Fibroblast of skin of right biceps (primary cell): ENCODE data around the gene MACROD2.
A peak's percentile ranks its signal among the peaks of the same experiment; 100 is the strongest.

Experiments used
- DNase-seq: peaks from one replicate; pipeline ENCODE4 v3.0.0-alpha.2; 2013

The MACROD2 gene

GRCh38 chr20:14782731-14783130, 787.4 kb downstream of the MACROD2 start:
- DNase-seq: no peak

- no peak for DNase-seq
These were observed 788.5 kb downstream of the MACROD2 start for GRCh38 chr20:14783766-14784165.

DNA sequence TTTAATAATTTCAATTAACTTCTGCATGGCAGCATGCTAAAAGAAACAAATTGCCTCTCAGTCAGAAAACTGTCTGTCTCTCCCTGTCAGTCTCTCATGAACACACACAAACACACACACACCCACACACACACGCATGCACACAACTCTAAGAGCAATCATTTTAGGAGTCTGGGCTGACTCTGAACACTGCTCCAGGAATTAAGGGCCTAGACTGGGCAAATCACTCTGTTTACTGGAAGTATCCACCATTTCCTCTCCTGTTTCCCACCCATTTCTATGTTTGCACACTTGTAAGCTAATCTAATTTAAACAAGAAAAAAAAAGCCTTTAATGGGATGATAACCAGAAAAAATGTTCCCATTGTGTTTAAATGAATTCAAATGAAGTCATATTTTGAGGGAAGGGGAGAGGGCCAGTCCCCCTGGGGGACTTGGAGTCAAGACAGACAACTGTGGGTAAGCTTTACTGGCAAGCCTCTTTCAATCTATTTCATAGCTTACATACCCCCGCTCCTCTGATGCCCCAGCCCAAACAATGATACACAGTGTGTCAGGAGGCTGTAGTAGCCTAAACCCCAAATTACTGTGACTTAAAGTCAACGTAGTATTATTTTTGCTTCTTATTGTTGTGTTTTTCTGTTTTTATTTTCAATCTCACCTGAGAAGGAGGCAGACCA, 789.9 kb downstream of the MACROD2 start:
- no peak for DNase-seq

DNA sequence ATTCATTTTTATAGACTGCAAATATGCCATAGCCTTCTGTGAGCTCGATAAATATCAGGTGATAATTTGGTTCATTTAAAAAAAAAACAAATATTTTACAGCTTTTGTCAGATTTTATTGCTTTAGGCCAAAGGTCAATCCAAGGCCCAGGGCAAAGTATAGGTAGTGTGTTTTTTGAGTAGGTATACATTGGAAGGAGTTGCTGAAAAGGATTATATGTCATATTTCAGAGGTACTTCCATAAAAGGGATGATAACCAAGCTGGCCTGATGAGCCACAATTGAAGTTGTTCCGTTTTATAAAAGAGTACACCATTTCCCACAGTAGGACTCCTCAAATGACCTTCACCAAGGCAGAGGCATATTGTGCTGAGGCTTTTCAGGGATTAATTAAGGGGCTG, 794.9 kb downstream of the MACROD2 start:
- no peak for DNase-seq

DNA sequence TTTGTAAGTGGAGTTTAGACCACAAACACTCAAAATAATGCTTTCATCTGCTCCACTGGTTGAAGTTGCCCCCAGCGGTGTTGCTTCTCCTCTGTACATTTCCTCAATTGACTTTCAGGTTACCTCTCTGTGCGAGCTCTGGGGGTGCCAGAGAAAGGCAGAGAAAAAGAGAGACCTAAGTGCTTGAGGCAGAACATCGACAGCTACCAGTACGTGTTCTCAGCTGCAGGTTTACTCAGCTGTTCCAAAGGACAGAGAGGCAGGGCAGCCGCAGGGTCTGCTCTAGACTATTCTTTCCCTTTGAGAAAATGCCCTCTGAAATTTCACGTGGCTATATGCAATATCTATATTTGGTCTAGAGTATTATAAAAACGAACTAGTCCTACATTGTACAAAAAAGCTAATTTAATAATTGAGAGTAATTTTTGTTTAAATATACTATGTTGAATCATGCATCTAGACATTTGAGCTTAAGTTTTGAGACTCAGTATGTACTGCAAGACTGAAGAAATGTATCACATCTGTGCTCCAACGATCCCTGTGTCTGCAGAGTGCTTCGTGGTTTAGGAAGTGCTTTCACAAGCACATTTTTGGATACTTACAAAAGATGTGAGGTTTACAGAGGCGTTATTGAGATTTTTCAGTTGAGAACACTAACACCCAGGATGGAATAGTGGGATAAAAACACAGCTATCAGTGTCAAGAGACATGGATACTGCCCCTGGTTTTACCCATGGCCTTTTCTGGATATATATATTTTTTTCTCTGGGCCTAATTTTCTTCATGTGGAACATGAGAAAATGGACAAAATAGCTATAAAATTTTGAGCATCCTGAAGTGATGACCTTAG, 795.7 kb downstream of the MACROD2 start:
- DNase-seq: peak; percentile 78

- no peak for DNase-seq
These were observed 797.6 kb downstream of the MACROD2 start for GRCh38 chr20:14792915-14793314.

- no peak for DNase-seq
These were observed 804.4 kb downstream of the MACROD2 start for GRCh38 chr20:14799545-14800216.

- DNase-seq: no peak
These were observed 805.5 kb downstream of the MACROD2 start for GRCh38 chr20:14800707-14801425.

DNA sequence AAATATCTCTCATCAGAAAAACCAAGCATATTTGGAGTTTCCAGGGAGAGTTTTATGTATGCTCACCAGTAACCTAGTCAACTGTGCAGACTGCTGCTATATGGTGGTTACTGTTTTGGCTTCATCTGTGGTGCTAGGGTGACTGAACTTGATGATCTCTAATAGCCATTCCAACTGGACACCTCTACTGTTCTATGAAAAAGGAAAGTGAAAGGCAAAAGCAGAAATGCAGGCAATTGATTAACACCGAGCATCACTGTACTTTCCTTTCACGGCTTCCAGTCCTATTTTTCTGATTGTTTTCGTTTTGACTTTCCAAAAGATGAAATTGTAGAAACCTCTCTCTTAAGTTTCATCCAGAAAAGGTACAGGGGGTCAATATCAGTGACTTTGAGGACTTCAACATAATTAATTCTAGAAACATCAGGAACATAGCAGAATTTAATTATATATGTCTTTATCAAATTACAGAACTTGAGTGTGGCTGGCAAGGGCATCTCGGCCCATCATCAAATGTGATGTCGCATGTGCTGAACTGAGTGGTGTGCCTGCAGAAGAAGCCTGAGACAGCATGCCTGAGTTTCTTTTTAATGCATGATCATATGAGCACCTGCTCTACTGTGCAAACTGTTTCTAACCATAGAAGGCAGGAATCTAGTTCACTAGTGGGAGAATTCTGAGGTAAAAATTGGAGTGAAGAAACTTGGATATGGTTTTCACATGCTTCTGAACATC, 806.4 kb downstream of the MACROD2 start:
- no peak for DNase-seq

GRCh38 chr20:14807224-14807623, 811.9 kb downstream of the MACROD2 start:
- DNase-seq: no peak

GRCh38 chr20:14815340-14815739, 820.0 kb downstream of the MACROD2 start:
- DNase-seq: no peak

DNA sequence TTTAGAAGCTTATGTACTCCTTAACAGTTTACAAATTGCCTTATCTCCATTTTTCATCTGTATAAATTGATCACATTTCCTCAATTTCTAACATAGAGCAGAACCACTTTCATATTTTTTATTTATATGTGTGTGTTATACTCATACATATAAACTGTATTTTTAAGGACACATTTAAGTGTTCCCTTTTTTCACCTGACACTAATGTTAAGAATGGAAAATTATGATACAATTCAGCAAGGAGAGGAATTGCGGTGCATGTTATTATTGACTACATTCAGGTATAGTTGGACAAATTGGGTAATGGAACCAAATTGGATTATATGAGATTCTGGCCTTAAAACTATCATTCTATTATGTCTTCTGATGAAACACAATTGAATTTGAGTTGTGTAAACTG, 821.2 kb downstream of the MACROD2 start:
- no peak for DNase-seq

DNA sequence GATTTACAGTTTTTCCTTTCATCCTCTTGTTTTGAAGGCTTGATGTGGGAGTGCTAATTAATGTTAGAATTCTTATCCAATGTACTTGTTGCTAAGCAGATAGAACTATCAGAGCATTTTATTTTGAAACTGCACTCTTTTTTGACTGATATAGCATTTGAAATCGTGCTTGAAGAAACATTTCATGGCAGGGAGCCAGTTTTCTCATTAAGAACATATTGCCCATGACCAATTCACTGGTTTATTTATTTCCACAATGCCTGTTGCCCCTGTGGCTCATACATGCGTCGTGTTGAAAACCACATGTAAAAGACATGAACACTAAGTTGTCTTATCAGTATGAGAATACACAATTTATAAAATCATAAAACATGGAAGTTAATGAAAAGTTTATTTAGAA, 821.8 kb downstream of the MACROD2 start:
- DNase-seq: peak; percentile 32

DNA sequence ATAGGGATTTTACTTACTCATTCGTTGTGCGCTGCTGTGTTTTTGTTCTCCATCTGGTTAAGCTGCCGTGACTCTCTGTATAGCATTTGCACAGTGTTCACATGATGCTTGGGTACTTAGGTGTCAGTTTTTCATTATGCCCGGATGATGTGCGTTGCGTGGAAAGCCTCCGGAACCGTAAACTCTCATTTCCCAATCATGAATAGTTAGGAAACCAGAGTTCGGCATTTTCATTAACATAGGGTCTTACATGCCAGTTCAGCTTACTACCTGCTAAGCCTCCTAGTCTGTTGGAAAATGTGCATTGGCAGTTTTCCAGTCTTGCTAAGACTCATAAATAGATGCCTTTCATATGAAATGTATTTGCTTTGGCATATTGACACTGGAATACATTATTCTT, 825.5 kb downstream of the MACROD2 start:
- peak; percentile 57 for DNase-seq

DNA sequence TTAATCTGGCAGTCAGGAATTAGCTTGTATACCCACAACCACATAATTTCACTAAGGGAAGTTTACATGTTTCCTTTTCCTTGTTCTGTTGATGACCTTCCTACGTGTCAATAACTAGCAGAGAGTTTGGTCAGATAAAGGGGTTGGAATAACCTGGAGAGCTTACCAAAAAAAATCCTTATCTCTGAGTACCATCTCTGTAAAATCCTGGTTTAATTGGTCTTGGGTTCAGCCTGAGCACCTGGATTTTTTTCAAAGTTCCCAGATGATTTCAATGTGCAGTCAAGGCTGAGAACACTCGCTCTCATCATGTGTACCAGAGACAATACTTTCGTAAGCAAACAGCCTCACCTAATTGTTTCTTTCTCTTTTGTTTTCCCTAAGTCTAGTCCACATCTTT, 825.9 kb downstream of the MACROD2 start:
- no peak for DNase-seq

DNA sequence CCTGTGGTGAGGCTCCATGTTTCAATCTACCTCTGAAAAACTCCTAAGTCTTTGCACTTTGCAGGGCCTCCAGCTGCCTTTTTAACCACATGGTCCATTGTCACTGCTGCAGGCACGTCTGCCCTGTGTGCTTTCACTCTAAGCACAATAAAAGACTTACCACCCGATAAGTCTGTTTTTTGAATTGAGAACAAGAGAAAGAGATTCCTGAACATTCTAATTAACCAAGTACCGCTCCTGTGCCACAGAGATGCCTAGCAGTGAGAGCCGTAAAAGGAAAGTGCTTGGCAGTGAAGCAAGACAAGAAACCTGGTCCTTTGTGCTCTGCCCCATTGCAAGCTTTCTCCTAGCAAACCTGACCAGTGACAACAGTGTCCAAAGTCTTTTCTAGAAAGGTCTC, 829.7 kb downstream of the MACROD2 start:
- no peak for DNase-seq

DNA sequence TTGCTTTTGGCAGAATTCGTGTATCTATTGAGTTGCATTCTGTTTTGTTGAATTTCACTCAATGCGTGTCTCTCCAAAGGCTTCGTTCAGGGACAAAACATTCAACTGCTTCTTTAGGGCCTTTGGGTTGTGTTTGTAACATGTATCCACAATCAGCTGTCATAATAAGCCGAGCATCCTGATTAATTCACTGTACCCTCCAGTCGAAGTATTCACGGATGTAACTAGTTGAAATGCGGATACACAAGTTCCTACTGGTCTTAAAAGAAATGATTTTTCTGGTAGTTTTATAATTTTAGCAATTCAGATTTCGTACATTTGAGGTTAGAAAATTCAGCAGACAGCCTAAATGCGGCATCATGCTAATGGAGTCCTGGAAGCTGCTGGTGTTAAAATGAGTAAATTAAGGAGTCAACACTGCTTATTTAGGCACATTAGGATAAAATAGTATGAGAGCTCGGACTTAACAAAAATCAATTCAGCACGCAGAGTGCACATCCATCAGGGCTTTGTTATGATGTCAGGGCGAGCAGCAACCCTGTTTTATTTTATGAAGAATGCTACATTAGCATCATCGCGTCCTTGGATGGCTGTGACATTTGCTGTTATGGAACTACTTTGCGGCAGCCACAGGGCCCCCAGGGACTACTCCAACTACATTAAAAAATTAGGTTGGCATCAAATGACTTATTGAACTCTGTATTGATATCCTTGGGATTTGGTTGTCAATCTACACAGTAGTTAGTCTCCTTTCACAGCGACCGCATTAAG, 831.4 kb downstream of the MACROD2 start:
- no peak for DNase-seq

DNA sequence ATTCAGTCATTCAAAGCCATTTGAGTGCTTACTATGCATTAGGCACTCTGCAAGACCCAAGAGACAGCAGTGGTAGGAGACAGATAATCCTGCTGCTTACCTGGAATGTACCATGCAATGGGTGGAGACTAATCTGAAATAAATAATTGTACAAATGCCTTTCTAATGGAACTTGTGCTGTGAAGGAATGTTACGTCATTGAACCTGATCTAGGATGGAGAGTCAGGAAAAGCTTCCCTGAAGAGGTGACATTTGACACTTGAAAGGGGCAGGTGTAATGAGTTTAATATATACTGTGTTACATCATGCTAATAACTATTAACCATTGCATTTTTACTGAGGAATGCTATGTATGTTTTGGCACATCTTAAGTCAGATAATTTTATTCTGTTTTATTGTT, 833.1 kb downstream of the MACROD2 start:
- no peak for DNase-seq

GRCh38 chr20:14829906-14830305, 834.6 kb downstream of the MACROD2 start:
- DNase-seq: no peak

- no peak for DNase-seq
These were observed 835.1 kb downstream of the MACROD2 start for GRCh38 chr20:14830466-14830865.

- DNase-seq: no peak
These were observed 835.6 kb downstream of the MACROD2 start for GRCh38 chr20:14830899-14831298.

GRCh38 chr20:14832630-14833029, 837.3 kb downstream of the MACROD2 start:
- no peak for DNase-seq
